Gastrocnemius medialis (tissue), 4 donors: ENCODE data around the gene KCND3. TPM values are rescaled to one million over a fixed set of nuclear protein-coding genes. Genes with fewer than 3 reads are reported as not detected.
A peak's percentile ranks its signal among the peaks of the same experiment; 100 is the strongest.

Experiments used
- ATAC-seq, 2 donors: fragments of 150-250 bp; one replicate each; pipeline ENCODE4 v1.9.1; 2016
- DNase-seq, 2 donors: peaks; one replicate each; pipeline ENCODE4 v3.0.0-alpha.2; 2019
- H3K27ac ChIP-seq, 4 donors: fragments of 200-600 bp; sonication (generic); 1 replicate in 1 of 4; 2 replicates in 3 of 4; pipeline ENCODE4 v1.5.1; 2016 to 2018; ENCODE audit warnings: mild to moderate bottlenecking in 2 of 4, moderate library complexity in 1 of 4
- H3K27me3 ChIP-seq, 3 donors: fragments of 200-600 bp; sonication (generic) in 2 of 3; 1 replicate in 1 of 3; 2 replicates in 2 of 3; pipeline versions ENCODE4 v1.5.1 to v1.6.0; 2016 to 2019; ENCODE audit warnings: mild to moderate bottlenecking in 1 of 3, moderate library complexity in 1 of 3
- H3K36me3 ChIP-seq, 2 donors: fragments of 200-600 bp; sonication (generic) in 1 of 2; one replicate each; pipeline ENCODE4 v1.5.1; 2017 to 2018
- H3K4me1 ChIP-seq, 2 donors: fragments of 200-600 bp; sonication (generic) in 1 of 2; one replicate each; pipeline ENCODE4 v1.5.1; 2016 to 2017; ENCODE audit warnings: mild to moderate bottlenecking in 2 of 2
- H3K4me3 ChIP-seq, 4 donors: fragments of 200-600 bp; sonication (generic) in 3 of 4; 1 replicate in 1 of 4; 2 replicates in 3 of 4; pipeline ENCODE4 v1.5.1; 2016 to 2019; ENCODE audit warnings: mild to moderate bottlenecking in 2 of 4
- H3K9me3 ChIP-seq, 3 donors: fragments of 200-600 bp; sonication (generic) in 2 of 3; 1 replicate in 1 of 3; 2 replicates in 2 of 3; pipeline ENCODE4 v1.5.1; 2016 to 2019
- CTCF ChIP-seq, 5 experiments: fragments of 450-650 bp in 3 of 5; fragments of 200-600 bp in 2 of 5; sonication (generic) in 2 of 5; IDR thresholded peaks in 4 of 5; conservative IDR thresholded peaks in 1 of 5; 1 replicate in 4 of 5; 2 replicates in 1 of 5; pipeline ENCODE4 v1.5.1; 2016 to 2019; ENCODE audit warnings: antibody characterized with exemption in 5 of 5, mild to moderate bottlenecking in 3 of 5, moderate library complexity in 3 of 5
- POLR2A ChIP-seq, 2 donors: fragments of 450-650 bp; IDR thresholded peaks; one replicate each; pipeline ENCODE4 v1.6.1; 2017; ENCODE audit warnings: antibody characterized with exemption in 2 of 2, mild to moderate bottlenecking in 2 of 2, moderate library complexity in 2 of 2
- in situ Hi-C, 4 donors: fragments of 200-750 bp; cut with MboI; loops; one replicate each; pipeline versions ENCODE4 v1.15.0 to v1.8.0; 2017; ENCODE audit warnings: low sequenced_read_pairs in 4 of 4
- intact Hi-C: fragments of 100-400 bp; cut with DNase I; formaldehyde crosslinking; loops from one replicate; pipeline ENCODE4 v1.15.1; 2023; ENCODE audit warnings: low total_unique reads
- total RNA-seq, 4 donors: library from RNA; depleted of rRNA; stranded (reverse); fragments of >200 nt; gene quantifications; one replicate each; pipeline versions ENCODE4 v1.1.0 to v1.2.3, GENCODE V29; 2016

KCND3 gene
- total RNA-seq, 4 donors from 2014 or later: 1.2 to 2.6 (median 1.5) TPM

- in situ Hi-C loops: no loop called here
- DNase-seq (no peak), ATAC-seq (no peak)
- Histone ChIP-seq H3K4me1 (no peaks in the 10 kb centered on the region), H3K27me3 (no peaks in the 10 kb centered on the region), H3K9me3 (no peaks in the 10 kb centered on the region), H3K27ac (no peak overlapping the region), H3K4me3 (no peak overlapping the region), H3K36me3 (no peaks in the 10 kb centered on the region)
- TF ChIP-seq CTCF (IDR thresholded peaks at IDR 0.05 in 4 of 5, conservative IDR thresholded peaks at IDR 0.05 in 1 of 5) (no peak), POLR2A (IDR thresholded peaks at IDR 0.05) (no peak)
- intact Hi-C loops: no loop called here
These were observed 127.9 kb downstream of the KCND3 start for GRCh38 chr1:111861523-111861922.

GRCh38 chr1:111857194-111857651 lies 132.2 kb downstream of the KCND3 start:
- H3K27me3 ChIP-seq: no peaks in the 10 kb centered on the region
- no peaks in the 10 kb centered on the region for H3K9me3 ChIP-seq
- no peaks in the 10 kb centered on the region for H3K4me1 ChIP-seq
- H3K4me3 ChIP-seq: no peak overlapping the region
- no peaks in the 10 kb centered on the region for H3K36me3 ChIP-seq
- no peak for TF ChIP-seq CTCF (IDR thresholded peaks at IDR 0.05 in 4 of 5, conservative IDR thresholded peaks at IDR 0.05 in 1 of 5)
- no peak for TF ChIP-seq POLR2A (IDR thresholded peaks at IDR 0.05)
- ATAC-seq (peak in 1 of 2 donors; percentile 46), DNase-seq (peak in 1 of 2 donors; percentile 28)
- H3K27ac ChIP-seq: no peak overlapping the region
- in situ Hi-C loops: no loop called here
- intact Hi-C loops: no loop called here

GRCh38 chr1:111856411-111857185 lies 132.9 kb downstream of the KCND3 start:
- ATAC-seq: no peak
- H3K36me3 ChIP-seq: no peaks in the 10 kb centered on the region
- no peak overlapping the region for H3K4me3 ChIP-seq
- in situ Hi-C loops (no loop called here), intact Hi-C loops (no loop called here)
- no peaks in the 10 kb centered on the region for H3K9me3 ChIP-seq
- DNase-seq: no peak
- H3K27me3 ChIP-seq: no peaks in the 10 kb centered on the region
- TF ChIP-seq POLR2A (IDR thresholded peaks at IDR 0.05) (no peak), CTCF (IDR thresholded peaks at IDR 0.05 in 4 of 5, conservative IDR thresholded peaks at IDR 0.05 in 1 of 5) (no peak)
- H3K4me1 ChIP-seq: no peaks in the 10 kb centered on the region
- H3K27ac ChIP-seq: no peak overlapping the region

- ATAC-seq (no peak), DNase-seq (no peak)
- no peak overlapping the region for H3K27ac ChIP-seq
- intact Hi-C loops (no loop called here), in situ Hi-C loops (no loop called here)
- no peak for TF ChIP-seq CTCF (IDR thresholded peaks at IDR 0.05 in 4 of 5, conservative IDR thresholded peaks at IDR 0.05 in 1 of 5)
- TF ChIP-seq POLR2A (IDR thresholded peaks at IDR 0.05): no peak
- H3K4me1 ChIP-seq: peaks cover 0 to 1% of the 10 kb centered on the region in 2 donors
- no peaks in the 10 kb centered on the region for H3K27me3 ChIP-seq
- H3K36me3 ChIP-seq: no peaks in the 10 kb centered on the region
- no peak overlapping the region for H3K4me3 ChIP-seq
- H3K9me3 ChIP-seq: no peaks in the 10 kb centered on the region
These were observed 134.2 kb downstream of the KCND3 start for GRCh38 chr1:111855260-111855659.
